SK-N-SH (cell line): ENCODE measurements around the gene LRCOL1. TPM values are rescaled to one million over a fixed set of nuclear protein-coding genes. Genes with fewer than 3 reads are reported as not detected.

ENCODE experiments used
- CTCF ChIA-PET: fragments of 300-600, 350-600 bp; formaldehyde crosslinking; extraction: SDS; loops from one replicate; lab custom pipeline; 2021; lab: Yijun Ruan, JAX
- POLR2A ChIA-PET: fragments of 350-600 bp; sonication (Branson Sonifier 250); formaldehyde crosslinking; extraction: SDS; loops from one replicate; lab custom pipeline; 2020; ENCODE audit warnings: antibody characterized with exemption, inconsistent platforms; lab: Yijun Ruan, JAX
- DNase-seq: peaks from one replicate; pipeline ENCODE4 v3.0.0; 2012
- H2AFZ ChIP-seq: fragments of 200-600 bp; sonication (generic); 2 replicates; pipeline ENCODE4 v1.8.1; 2016; ENCODE audit warnings: antibody characterized with exemption, mild to moderate bottlenecking, low read depth
- H3F3A ChIP-seq: fragments of 200-600 bp; sonication (generic); replicated peaks from 2 replicates; pipeline ENCODE3; 2016; ENCODE audit warnings: antibody characterized with exemption, mild to moderate bottlenecking; ENCODE audit not compliant: insufficient read depth
- H3K27ac ChIP-seq, 2 experiments: fragments of 200-500 bp in 1 of 2; fragments of 200-600 bp in 1 of 2; sonication (Bioruptor generic) in 1 of 2; sonication (generic), shearing (Covaris generic) in 1 of 2; 2 replicates each; pipeline versions ENCODE4 v1.5.1 to v1.6.1; 2014 to 2016; ENCODE audit warnings: low read depth in 2 of 2, inconsistent platforms in 1 of 2, low read length in 1 of 2, mild to moderate bottlenecking in 1 of 2, mixed read lengths in 1 of 2
- H3K27me3 ChIP-seq: fragments of 200-600 bp; sonication (generic), shearing (Covaris generic); 2 replicates; pipeline ENCODE4 v1.6.1; 2016; ENCODE audit warnings: mixed run types; ENCODE audit not compliant: insufficient read depth
- H3K36me3 ChIP-seq, 2 experiments: fragments of 200-500 bp in 1 of 2; fragments of 200-600 bp in 1 of 2; sonication (Bioruptor generic) in 1 of 2; sonication (generic) in 1 of 2; replicated peaks in 1 of 2; 2 replicates each; pipeline versions ENCODE3 to v1.5.1; 2014 to 2016; ENCODE audit warnings: low read length in 1 of 2, mild to moderate bottlenecking in 1 of 2; ENCODE audit not compliant: insufficient read depth in 2 of 2, control insufficient read depth in 1 of 2
- H3K4me1 ChIP-seq, 2 experiments: fragments of 200-500 bp in 1 of 2; fragments of 200-600 bp in 1 of 2; sonication (Bioruptor generic) in 1 of 2; sonication (generic), shearing (Covaris generic) in 1 of 2; 2 replicates each; pipeline versions ENCODE4 v1.5.1 to v1.6.1; 2014 to 2016; ENCODE audit warnings: low read depth in 1 of 2, low read length in 1 of 2, mixed run types in 1 of 2; ENCODE audit not compliant: insufficient read depth in 2 of 2, control insufficient read depth in 1 of 2
- H3K4me2 ChIP-seq: fragments of 200-600 bp; sonication (generic), shearing (Covaris generic); 2 replicates; pipeline ENCODE4 v1.6.1; 2017; ENCODE audit warnings: mixed run types
- H3K4me3 ChIP-seq, 2 experiments: fragments of 200-500 bp in 1 of 2; fragments of 200-600 bp in 1 of 2; sonication (Bioruptor generic) in 1 of 2; sonication (generic), shearing (Covaris generic) in 1 of 2; 2 replicates each; pipeline versions ENCODE4 v1.5.1 to v1.8.1; 2014 to 2016; ENCODE audit warnings: low read depth in 2 of 2, inconsistent platforms in 1 of 2, low read length in 1 of 2, mild to moderate bottlenecking in 1 of 2, mixed read lengths in 1 of 2, moderate library complexity in 1 of 2
- H3K79me2 ChIP-seq: fragments of 200-600 bp; sonication (generic); 2 replicates; pipeline ENCODE4 v1.8.1; 2017; ENCODE audit warnings: mild to moderate bottlenecking; ENCODE audit not compliant: insufficient read depth
- H3K9ac ChIP-seq: fragments of 200-600 bp; sonication (generic); 2 replicates; pipeline ENCODE4 v1.6.1; 2017; ENCODE audit warnings: mixed run types
- H3K9me2 ChIP-seq: fragments of 200-600 bp; sonication (generic); 2 replicates; pipeline ENCODE4 v1.6.1; 2017; ENCODE audit warnings: mixed run types
- H3K9me3 ChIP-seq: fragments of 200-600 bp; sonication (generic); 2 replicates; pipeline ENCODE4 v1.6.1; 2017; ENCODE audit warnings: mixed run types, mild to moderate bottlenecking, moderate library complexity
- H4K20me1 ChIP-seq: fragments of 200-600 bp; sonication (generic); 2 replicates; pipeline ENCODE4 v1.6.1; 2017; ENCODE audit warnings: mild to moderate bottlenecking, mixed run types; ENCODE audit not compliant: insufficient read depth
- CHD2 ChIP-seq: fragments of 150-350 bp; IDR thresholded peaks from 2 replicates; pipeline ENCODE4 v1.6.1; 2018; ENCODE audit warnings: low read length; ENCODE audit not compliant: partially characterized antibody
- ELF1 ChIP-seq: IDR thresholded peaks from 2 replicates; pipeline ENCODE4 v1.4.0; 2012
- EP300 ChIP-seq, 2 experiments: IDR thresholded peaks; 2 replicates each; pipeline versions ENCODE4 v1.4.0 to v1.6.1; 2012; ENCODE audit warnings: borderline replicate concordance in 1 of 2, low read depth in 1 of 2, low read length in 1 of 2
- FOSL2 ChIP-seq: IDR thresholded peaks from 2 replicates; pipeline ENCODE4 v1.4.0; 2012; ENCODE audit warnings: low read depth, mild to moderate bottlenecking, moderate library complexity, borderline replicate concordance
- FOXJ3 ChIP-seq: sonication (generic); formaldehyde crosslinking; IDR thresholded peaks from 2 replicates; pipeline ENCODE4 v1.5.1; 2020; ENCODE audit warnings: mild to moderate bottlenecking, missing genetic modification reagents
- FOXM1 ChIP-seq: IDR thresholded peaks from 2 replicates; pipeline ENCODE4 v1.4.0; 2012; ENCODE audit warnings: low read depth, mild to moderate bottlenecking
- GABPA ChIP-seq: IDR thresholded peaks from 2 replicates; pipeline ENCODE4 v1.4.0; 2012; ENCODE audit warnings: low read depth, mild to moderate bottlenecking
- MAX ChIP-seq: IDR thresholded peaks from 2 replicates; pipeline ENCODE4 v1.4.0; 2012; ENCODE audit warnings: low read depth
- MXI1 ChIP-seq: IDR thresholded peaks from 2 replicates; pipeline ENCODE4 v1.6.1; 2012; ENCODE audit warnings: mild to moderate bottlenecking, low read depth, low read length, improper control_type of control experiment
- NRF1 ChIP-seq: IDR thresholded peaks from 2 replicates; pipeline ENCODE4 v1.6.1; 2012; ENCODE audit warnings: low read depth, mild to moderate bottlenecking, low read length
- SIN3A ChIP-seq: IDR thresholded peaks from 2 replicates; pipeline ENCODE4 v1.6.1; 2012; ENCODE audit warnings: low read depth, mild to moderate bottlenecking, low read length, moderate library complexity, borderline replicate concordance
- SMC3 ChIP-seq: IDR thresholded peaks from 2 replicates; pipeline ENCODE4 v1.6.1; 2012; ENCODE audit warnings: low read depth, low read length, improper control_type of control experiment
- TAF1 ChIP-seq: IDR thresholded peaks from 2 replicates; pipeline ENCODE4 v1.6.1; 2012; ENCODE audit warnings: low read depth, mild to moderate bottlenecking, low read length, moderate library complexity, borderline replicate concordance
- TCF12 ChIP-seq: IDR thresholded peaks from 2 replicates; pipeline ENCODE4 v1.4.0; 2012
- USF1 ChIP-seq: IDR thresholded peaks from 2 replicates; pipeline ENCODE4 v1.4.0; 2012; ENCODE audit warnings: low read depth, borderline replicate concordance
- WGBS: methylation state at CpG from one replicate; pipeline ENCODE4 v1.1.6; 2017; ENCODE audit warnings: low lambda C conversion rate; 5-methylcytosine and 5-hydroxymethylcytosine counted together
- polyA plus RNA-seq, 3 experiments: library from polyadenylated mRNA; depleted of rRNA; stranded (reverse); fragments of >200 nt; gene quantifications; 2 replicates each; pipeline ENCODE4 v1.2.3, GENCODE V29; 2012
- TF ChIP-seq, protein P1 (sequence below): IDR thresholded peaks from 2 replicates; pipeline ENCODE4; 2012

Gene LRCOL1
- polyA plus RNA-seq, 1 of the 3 experiments (the other 2 are of a cell fraction) = 1.1 TPM

GRCh38 chr12:132639956-132640520 lies 29.7 kb upstream of the LRCOL1 start:
- H3K9ac ChIP-seq = no peak overlapping the region
- H3K79me2 ChIP-seq = no peaks in the 10 kb centered on the region
- no peaks in the 10 kb centered on the region for H3K27me3 ChIP-seq
- H3K9me2 ChIP-seq = no peaks in the 10 kb centered on the region
- H3K9me3 ChIP-seq = no peaks in the 10 kb centered on the region
- peaks cover 0 to 20% of the 10 kb centered on the region in 2 experiments for H3K36me3 ChIP-seq
- H3F3A ChIP-seq = no peaks in the 10 kb centered on the region
- H3K4me1 ChIP-seq = no peaks in the 10 kb centered on the region
- no peak overlapping the region for H3K4me3 ChIP-seq
- DNase-seq = no peak
- CTCF ChIA-PET = interaction anchor here (0.9 to 1.0 kb wide), 3 partner anchors 10 to 225 kb away, joined by 3 read pairs; no protein-coding TSS in a partner anchor
- POLR2A ChIA-PET = no interaction called here
- TF ChIP-seq NRF1 (no peak), FOSL2 (no peak), USF1 (no peak), TAF1 (no peak), SIN3A (no peak), ELF1 (no peak), MAX (no peak), TCF12 (no peak), EP300 (IDR thresholded peaks at IDR 0.05; ENCODE audit: borderline replicate concordance in 1 of 2, low read depth in 1 of 2, low read length in 1 of 2) (no peak), FOXM1 (no peak), FOXJ3 (CRISPR knock-in tag) (no peak), GABPA (no peak), SMC3 (no peak), CHD2 (no peak), MXI1 (no peak)
- TF ChIP-seq, protein P1, sequence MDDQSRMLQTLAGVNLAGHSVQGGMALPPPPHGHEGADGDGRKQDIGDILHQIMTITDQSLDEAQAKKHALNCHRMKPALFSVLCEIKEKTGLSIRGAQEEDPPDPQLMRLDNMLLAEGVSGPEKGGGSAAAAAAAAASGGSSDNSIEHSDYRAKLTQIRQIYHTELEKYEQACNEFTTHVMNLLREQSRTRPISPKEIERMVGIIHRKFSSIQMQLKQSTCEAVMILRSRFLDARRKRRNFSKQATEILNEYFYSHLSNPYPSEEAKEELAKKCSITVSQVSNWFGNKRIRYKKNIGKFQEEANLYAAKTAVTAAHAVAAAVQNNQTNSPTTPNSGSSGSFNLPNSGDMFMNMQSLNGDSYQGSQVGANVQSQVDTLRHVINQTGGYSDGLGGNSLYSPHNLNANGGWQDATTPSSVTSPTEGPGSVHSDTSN = no peak
- no peak overlapping the region for H3K27ac ChIP-seq
- H2AFZ ChIP-seq = no peak overlapping the region
- WGBS = 92% methylated on average over 9 of the region's 12 CpGs
- no peak overlapping the region for H3K4me2 ChIP-seq
- H4K20me1 ChIP-seq = no peaks in the 10 kb centered on the region
